HG03039 (cell line): ENCODE data around the gene SNAI1.
"Not testable (repeated sequence)": the region's sequence is repeated elsewhere in the genome, so short reads cannot be mapped to it uniquely, and the experiment has no call there.

ENCODE experiments used
- ATAC-seq: cut with Tn5 transposase; IDR thresholded peaks from one replicate; pipeline ENCODE4 v1.9.1; 2021; ENCODE audit warnings: mild to moderate bottlenecking, moderate library complexity; ENCODE audit not compliant: unreplicated experiment

SNAI1 gene

DNA sequence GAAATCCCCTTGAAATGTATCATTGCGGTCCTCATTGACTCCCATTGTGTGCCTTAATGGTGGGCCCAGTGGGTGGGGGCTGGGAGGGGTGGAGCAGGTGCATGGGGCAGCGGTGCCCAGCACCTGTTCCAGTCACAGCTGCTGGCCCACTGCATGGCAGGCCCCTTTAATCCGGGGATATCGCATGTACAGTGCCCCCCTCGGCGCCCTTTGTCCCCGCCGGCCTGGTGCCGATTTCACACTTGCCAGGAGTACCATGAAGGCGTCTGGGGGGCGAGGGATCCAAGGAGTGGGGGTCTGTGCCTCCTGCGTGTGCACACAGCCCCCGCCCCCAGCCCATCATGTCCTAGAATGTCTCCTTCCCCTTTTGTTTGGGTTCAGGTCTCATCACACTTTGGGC, 2.8 kb downstream of the SNAI1 start:
- no peak for ATAC-seq

DNA sequence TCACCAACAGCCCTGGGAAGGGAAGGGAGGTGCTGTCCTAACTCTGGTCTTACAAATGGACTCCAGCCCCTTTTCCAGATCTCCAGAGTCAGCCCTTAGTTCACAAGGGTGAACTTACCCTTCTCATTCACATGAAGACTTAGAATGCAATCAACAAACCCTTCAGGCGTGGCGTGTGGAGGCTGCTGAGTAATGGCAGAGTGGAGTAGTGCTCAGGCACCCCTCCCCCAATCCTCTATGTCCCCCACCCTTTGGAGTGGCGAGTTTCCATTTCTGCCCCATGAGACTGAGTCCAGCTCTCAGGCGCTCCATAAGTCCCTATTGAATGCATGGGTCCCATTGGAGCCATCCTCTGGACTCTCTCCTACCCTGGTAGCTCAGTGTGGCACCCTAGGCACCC, 3.3 kb downstream of the SNAI1 start:
- no peak for ATAC-seq

DNA sequence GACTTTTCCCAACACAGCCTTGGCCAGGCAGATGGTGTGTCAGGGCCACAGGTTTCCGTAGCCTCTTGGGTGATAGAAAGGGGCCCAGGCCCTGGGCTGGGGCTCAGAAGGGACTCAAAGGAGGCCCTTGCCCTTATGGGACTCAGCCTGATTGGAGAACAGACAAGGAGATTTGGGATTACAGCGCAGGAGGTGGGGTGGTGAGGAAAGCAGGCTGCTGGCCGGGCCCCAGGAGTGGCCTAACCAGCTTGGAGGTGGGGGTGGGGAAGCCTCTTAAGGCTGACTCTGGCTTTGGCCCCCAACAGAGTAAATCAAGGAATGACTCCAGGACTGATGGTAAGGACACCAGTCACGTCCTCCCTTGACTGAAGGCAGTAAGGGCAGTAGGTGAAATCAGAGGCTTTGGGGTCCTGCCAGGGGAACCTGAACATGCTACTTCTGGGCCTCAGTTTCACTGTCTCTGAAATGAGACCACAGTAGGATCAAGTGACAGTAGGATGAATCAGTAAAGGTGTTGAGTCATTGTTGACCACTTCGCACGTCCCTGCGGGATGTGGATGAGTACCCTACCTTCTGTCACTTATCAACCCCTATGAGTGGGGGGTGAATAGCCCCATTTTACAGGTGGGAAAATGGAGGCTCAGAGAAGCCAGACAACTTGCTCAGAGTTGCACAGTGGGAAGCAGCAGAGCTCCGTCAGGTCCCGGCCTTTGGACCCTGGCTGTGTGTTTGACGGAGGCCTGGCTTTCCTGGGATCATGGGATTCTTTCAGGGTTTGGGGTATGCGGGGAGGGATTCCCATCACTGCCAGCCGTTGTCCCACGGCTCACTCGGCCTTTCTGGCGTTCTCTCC, 4.5 kb downstream of the SNAI1 start:
- no peak for ATAC-seq

DNA sequence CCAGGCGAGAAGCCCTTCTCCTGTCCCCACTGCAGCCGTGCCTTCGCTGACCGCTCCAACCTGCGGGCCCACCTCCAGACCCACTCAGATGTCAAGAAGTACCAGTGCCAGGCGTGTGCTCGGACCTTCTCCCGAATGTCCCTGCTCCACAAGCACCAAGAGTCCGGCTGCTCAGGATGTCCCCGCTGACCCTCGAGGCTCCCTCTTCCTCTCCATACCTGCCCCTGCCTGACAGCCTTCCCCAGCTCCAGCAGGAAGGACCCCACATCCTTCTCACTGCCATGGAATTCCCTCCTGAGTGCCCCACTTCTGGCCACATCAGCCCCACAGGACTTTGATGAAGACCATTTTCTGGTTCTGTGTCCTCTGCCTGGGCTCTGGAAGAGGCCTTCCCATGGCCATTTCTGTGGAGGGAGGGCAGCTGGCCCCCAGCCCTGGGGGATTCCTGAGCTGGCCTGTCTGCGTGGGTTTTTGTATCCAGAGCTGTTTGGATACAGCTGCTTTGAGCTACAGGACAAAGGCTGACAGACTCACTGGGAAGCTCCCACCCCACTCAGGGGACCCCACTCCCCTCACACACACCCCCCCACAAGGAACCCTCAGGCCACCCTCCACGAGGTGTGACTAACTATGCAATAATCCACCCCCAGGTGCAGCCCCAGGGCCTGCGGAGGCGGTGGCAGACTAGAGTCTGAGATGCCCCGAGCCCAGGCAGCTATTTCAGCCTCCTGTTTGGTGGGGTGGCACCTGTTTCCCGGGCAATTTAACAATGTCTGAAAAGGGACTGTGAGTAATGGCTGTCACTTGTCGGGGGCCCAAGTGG, 5.3 kb downstream of the SNAI1 start:
- no peak for ATAC-seq

DNA sequence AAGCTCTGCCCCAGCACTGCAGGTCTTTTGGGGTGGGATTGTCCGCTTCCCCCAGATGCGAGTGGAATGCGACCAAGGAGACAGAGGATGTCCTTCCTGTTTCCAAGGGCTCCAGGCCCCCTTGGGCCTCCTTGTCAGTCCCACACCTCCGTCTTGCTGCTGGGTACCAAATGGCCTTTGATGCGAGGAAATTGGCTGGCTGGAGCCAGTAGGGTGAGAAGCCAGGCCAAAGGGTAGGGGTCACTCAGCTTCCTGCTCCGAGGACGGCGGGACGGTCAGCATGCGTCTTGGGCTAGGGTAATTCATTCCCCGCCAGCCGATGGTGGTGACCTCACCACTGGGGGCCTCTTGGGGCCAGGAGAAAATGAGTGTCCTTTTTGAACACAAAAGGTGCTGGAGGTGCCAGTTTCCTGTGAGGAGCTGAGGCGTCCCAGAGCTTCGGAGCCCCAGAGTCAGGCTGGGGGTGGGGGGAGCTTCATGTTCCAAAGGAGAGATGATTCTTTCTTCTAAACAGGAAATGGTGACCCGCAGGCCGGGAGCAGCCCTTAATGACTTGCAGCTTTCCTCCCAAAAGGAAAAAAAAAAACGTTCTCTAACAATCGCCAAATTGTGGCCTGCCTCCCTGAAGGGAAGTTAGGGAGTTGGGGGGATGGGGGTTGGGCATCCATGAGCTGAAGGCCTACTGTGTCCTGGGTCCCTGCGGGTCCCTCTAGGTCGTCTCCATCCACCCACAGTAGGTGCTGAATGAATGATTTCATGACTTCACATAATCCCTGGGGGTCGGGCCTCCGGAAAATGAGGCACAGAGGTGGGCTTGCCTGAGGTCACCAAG, 6.7 kb downstream of the SNAI1 start:
- ATAC-seq, result no peak

DNA sequence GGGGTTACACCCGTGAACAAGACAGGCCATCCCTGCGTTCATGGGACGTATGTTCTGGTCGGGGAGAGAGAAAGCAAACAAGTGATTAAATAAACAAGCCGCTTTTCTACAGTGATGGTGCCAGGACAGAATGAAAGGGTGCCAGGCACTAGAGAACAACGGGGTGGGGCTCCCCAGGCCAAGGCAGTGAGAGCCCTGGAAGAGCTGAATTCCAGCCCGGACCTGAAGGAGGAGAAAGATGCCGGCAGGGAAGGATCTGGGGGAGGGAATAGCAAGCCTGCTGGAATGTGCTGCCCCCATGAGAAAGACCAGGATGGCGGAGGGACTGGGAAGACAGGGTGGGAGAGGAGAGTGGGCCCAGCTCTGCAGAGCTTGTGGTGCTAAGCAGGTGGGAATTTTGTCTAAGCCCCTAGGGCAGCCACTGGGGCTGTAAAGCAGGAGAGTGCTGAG, 7.5 kb downstream of the SNAI1 start:
- no peak for ATAC-seq

DNA sequence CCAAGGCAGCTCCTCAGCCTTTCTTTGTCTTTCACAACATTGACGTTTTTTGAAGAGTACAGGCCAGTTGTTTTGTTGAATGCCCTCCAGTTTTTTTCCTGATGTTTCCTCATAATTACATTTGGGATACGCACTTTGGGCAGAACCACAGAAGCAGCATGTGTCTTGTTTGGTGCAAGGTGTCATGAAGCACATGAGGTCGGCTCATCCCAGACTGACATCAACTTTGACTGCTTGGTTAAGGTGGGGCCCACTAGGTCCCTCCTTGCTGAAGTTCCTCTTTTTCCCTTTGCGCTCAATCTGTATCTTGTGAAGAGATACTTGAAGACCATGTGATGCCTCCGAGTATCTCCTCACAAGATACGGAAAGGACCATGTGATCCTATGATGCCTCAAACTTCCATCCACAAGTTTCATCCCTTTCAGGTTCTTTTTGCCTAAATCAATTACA, 10.5 kb downstream of the SNAI1 start:
- no peak for ATAC-seq

DNA sequence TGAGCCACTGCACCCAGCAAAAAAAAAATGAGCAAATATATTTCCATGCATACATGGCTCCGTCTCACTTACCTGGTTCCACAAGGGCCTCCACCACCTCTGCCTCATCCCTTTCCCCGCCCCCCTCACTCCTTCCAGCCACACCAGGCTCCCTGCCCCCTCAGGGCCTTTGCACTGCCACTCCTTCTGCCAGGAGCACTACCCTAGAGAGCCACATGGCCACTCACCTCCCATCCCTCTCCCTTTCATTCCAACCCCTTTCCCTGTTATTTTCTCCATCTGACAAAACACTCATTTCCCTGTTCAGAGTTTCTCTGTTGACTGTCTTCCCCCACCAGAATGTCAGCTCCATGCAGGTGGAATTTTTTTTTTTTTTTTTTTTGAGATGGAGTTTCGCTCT, 12.8 kb downstream of the SNAI1 start:
- no peak for ATAC-seq

DNA sequence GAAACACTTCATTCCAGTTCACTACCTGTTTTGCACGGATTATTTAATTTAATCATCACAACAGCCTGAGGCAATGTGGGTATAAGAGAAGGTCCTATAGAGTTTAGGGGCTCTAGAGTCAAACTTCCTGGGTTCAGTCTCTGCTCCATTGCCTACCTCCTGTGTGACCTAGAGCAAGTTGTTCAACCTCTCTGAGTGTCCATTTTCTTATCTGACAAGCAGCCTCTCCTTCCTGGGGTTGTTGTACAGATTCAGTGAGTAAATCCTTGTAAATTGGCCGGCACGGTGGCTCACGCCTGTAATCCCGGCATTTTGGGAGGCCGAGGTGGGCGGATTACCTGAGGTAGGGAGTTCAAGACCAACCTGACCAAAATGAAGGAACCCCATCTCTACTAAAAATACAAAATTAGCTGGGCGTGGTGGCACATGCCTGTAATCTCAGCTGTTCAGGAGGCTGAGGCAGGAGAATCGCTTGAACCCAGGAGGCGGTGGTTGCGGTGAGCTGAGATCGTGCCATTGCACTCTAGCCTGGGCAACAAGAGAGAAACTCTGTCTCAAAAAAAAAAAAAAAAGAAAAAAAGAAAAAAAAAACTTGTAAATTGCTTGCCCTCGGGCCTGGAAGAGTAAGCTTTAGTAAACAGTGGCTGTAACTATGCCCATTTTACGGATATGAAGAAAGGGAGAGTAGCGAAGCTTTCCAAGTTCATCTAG, 15.9 kb downstream of the SNAI1 start:
- not testable (repeated sequence) for ATAC-seq

DNA sequence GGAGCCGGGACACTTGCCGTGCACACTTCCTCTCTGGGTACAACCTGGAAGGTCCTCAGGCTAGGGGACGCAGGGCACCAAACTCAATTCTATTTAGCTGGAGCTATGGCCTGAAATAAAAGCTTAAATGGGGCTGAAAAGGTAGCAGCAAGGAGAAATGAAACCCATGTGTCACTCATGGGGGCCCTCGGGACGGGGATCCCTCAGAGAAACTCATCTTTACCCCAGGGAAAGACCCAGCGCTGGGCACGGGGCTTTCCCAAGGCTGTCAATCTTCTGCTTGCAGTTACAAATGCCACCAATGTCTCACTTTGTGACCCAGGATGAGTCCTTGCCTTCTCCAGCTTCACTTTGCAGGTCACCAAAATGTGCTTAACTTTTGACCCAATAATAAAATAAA, 16.5 kb downstream of the SNAI1 start:
- ATAC-seq, result no peak

DNA sequence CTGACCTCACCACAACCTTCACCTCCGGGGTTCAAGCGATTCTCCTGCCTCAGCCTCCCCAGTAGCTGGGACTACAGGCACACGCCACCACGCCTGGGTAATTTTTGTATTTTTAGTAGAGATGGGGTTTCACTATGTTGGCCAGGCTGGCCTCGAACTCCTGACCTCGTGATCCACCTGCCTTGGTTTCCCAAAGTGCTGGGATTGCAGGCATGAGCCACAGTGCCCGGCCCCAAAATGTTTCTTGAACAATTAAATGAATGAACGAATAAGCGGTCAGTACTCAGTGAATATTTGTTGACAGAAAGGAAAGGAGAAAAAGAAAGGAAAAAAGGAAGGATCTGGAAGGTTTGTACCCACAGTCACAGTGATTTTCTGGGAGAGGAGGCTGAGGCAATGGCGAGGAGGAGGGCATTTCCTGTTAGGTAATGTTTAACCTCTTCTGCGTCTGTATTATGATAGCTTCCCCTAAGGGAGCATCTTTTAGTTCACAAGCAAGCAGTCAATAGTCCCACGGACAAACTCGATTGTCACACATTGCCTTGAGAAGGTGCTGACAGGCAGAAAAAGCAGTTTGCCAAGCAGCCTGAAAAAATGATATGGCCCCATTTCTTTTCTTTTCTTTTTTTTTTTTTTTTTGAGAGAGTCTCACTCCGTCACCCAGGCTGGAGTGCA, 17.9 kb downstream of the SNAI1 start:
- not testable (repeated sequence) for ATAC-seq

DNA sequence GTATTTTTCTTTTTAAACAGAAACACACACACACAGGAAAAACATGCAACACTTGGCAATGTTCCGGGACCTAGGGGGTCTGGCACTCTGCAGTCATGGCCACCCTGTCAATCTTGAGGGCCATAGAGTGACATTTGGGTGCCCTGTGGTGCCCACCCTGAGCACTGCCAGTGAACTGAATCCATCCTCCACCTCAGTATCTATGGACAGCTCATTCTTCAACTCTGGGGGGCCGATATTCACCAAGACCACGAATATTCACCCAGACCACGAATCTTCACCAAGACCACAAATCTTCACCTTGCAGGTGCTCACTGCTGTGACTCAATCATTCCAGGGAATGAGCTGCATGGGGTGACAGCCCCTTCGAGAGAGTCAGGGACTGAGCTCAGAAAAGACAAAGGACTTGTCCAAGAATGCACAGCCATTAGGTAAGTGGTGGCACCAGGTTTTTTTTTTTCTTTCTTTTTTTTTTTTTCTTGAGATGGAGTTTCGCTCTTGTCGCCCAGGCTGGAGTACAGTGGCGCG, 19.1 kb downstream of the SNAI1 start:
- no peak for ATAC-seq

DNA sequence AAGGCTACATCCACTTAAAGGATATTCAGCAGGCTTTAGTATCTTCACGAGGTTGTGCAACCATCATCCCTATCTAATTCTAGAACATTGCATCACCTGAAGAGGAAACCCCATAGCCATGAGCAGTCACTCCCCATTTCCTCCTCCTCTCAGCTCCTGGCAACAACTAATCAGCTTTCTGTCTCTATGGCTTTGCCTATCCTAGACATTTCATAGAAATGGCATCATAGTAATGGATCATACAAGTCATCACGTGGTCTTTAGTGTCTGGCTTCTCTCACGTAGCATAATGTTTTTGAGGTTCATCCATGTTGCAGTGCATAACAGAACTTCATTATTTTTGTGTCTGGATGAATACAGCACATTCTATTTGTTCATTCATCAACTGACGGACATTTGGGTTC, 20.5 kb downstream of the SNAI1 start:
- ATAC-seq, result no peak

DNA sequence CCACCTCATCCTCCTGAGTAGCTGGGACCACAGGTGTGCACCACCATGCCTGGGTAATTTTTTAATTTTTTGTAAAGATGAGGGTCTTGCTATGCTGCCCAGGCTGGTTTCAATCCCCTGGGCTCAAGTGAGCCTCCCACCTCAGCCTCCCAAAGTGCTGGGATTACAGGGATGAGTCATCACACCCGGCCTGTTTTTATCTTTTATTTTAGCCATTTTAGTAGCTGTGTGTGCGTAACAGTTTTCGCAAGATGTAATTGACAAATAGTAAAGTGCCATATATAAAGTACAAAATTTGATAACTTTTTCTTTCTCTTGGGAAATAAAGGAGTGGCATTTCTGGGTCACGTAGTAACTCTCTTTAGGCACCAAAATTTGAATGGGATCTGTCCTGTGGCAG, 21.4 kb downstream of the SNAI1 start:
- no peak for ATAC-seq

DNA sequence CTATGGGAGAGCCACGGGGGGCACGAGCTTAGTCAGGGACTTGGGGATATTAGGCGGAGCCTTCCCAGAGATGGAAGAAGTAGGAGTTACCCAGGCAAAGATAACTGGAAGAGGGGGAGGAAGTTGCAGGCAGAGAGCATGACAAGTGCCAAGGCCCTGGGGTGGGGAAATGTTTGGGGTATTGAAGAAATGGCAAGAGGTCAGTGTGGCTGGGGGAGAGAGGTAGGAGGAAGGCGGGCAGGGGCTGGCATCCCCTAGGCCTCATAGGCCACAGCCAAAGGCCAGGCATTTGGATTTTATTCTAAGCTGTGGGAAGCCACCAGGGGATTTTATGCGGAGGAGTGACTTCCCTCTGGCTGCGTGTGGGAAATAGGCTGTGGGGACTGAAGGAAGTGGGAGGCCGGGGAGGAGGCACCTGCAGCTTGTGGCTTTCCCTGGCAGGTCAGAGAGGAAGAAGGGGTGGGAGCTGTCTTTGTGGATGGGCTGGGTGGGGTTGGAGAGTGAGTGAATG, 22.7 kb downstream of the SNAI1 start:
- ATAC-seq, result no peak

DNA sequence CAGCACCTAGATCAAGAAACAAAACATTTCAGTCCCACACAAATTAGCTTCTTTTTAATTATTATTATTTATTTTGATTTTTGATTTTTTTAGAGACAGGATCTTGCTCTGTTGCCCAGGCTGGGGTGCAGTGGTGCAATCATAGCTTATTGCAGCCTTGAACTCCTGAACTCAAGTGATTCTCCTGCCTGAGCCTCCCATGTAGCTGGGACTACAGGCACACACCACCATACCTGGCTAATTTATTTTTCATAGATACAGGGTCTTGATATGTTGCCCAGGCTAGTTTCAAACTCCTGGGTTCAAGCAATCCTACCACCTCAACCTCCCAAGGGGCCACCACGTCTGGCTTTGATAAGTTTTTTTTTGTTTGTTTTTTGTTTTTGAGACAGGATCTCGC, 24.6 kb downstream of the SNAI1 start:
- no peak for ATAC-seq

DNA sequence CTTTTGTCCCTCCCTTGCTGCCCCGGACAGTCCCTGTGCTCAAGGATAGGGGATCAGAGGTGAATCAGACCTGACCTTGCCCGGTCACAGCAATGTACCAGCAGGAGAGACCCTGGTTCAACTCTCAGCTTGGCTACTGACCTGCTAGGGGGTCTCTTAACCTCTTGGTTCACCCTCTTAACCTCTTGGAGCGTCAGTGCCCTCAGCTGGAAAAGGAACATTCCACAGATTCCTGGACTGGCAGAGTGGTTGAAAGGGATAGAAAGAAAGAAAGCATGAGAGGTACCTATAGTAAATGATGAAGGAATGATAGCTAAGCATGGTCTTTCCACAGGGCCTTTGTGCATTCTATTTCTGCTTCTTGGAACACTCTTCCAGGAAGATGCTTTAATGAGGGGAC, 25.2 kb downstream of the SNAI1 start:
- no peak for ATAC-seq

DNA sequence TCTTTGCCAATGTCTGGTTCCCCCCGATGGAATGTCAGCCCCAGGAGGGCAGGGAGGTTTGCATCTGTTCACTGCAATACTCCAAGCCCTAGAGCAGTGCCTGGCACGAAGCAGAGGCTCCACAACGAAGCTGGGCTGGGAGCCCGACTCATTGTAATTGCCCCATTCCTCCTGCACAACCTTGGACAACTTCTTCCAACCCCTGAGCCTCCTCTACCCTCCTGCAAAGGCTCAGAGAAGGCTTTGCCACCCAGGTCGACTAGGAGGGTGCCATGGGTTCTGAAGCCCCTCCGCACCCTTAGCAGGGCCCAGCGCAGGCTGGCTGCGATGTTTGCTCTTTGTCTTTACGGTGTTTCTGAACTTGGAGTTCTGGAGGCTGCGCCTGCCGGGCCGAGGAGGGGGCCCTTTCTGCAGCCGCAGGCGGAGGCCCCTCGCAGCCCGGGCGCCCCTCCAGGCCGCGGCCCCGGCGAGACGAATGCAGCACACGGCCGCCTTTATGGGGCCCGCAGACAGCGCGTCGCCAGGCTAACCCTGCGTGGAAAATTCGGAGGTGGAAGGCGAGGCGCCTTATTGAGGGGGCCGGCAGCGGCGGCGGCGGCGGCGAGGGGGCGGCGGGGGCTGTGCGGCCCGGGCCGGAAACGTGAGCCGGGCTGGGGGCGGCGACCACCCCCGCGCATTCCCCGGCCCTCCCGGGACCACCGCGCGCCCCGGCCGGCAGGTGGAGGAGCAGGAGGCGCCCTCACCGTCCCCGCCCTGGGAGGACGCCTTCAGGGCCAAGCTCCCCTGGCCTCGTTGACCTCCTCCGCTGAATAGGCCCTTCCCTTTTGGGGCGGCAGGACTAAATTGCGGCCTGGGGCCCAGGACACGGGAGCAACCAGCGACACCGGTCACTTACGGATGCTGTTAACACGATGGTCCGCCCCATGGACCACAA, 27.0 kb downstream of the SNAI1 start:
- ATAC-seq, result no peak
